Activated B cell treated with CpG ODN at 0.5 μM for 24 hours (primary cell): ENCODE results near the gene ADGRB3. TPM values are rescaled to one million over a fixed set of nuclear protein-coding genes. Genes with fewer than 3 reads are reported as not detected.
"Not testable (repeated sequence)": the region's sequence is repeated elsewhere in the genome, so short reads cannot be mapped to it uniquely, and the experiment has no call there.

Experiments used
- ATAC-seq: fragments of 200-7000 bp; cut with Tn5 transposase; one replicate; pipeline ENCODE4 v1.10.0; 2021; ENCODE audit warnings: low read depth, mild to moderate bottlenecking, moderate library complexity
- CTCF ChIA-PET: fragments of 350-600 bp; sonication (Branson Sonifier 250); formaldehyde crosslinking; loops from one replicate; lab custom pipeline; 2021; ENCODE audit warnings: antibody characterized with exemption; lab: Charles Lee
- POLR2A ChIA-PET: fragments of 350-600 bp; sonication (Branson Sonifier 250); formaldehyde crosslinking; loops from one replicate; lab custom pipeline; 2021; ENCODE audit warnings: antibody characterized with exemption; lab: Charles Lee
- DNase-seq: peaks from one replicate; pipeline ENCODE4 v3.0.0; 2022
- H3K27ac Mint-ChIP-seq: one replicate; pipeline ENCODE4 v1.8.0; 2020; ENCODE audit warnings: mixed read lengths
- H3K27me3 Mint-ChIP-seq: one replicate; pipeline ENCODE4 v1.8.0; 2021; ENCODE audit warnings: mixed read lengths
- H3K36me3 Mint-ChIP-seq: one replicate; pipeline ENCODE4 v1.8.0; 2021; ENCODE audit warnings: low read depth, mixed read lengths
- H3K4me1 Mint-ChIP-seq: one replicate; pipeline ENCODE4 v1.8.0; 2021; ENCODE audit warnings: mixed read lengths
- H3K4me3 Mint-ChIP-seq: one replicate; pipeline ENCODE4 v1.8.0; 2020; ENCODE audit warnings: mild to moderate bottlenecking, mixed read lengths
- H3K9me3 Mint-ChIP-seq: one replicate; pipeline ENCODE4 v1.8.0; 2020; ENCODE audit warnings: mixed read lengths
- intact Hi-C: fragments of 100-400 bp; cut with micrococcal nuclease; formaldehyde crosslinking; loops from one replicate; pipeline ENCODE4 v1.15.1; 2024
- total RNA-seq: library from RNA; stranded (reverse); gene quantifications from 2 replicates; pipeline ENCODE4 v1.2.3, GENCODE V29; 2022
- TF ChIP-seq, protein P1 (sequence below): fragments of 200-600 bp; IDR thresholded peaks from one replicate; pipeline ENCODE4 v1.8.0; 2022; ENCODE audit warnings: antibody characterized with exemption, mild to moderate bottlenecking

Gene ADGRB3
- total RNA-seq, 1 donor from 2014 or later, result not detected

DNA sequence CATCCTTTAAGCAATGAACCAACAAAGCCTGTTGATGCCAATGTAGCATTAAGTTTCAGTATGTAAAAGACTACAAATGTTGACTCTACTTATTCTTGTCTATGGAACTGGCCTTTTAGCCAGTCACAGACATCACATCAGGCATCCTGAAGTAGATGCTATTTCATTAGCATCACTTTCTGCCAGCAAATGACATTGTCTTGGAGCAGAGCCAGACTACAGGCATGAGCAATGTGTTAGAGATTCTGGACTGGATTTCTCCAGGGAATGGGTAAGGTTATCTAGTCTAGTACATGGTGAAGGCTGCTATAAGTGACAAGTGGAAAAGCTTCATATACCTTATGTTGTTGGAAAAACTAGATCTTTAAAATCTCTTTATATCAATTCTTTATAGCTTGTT lies 142.9 kb downstream of the ADGRB3 start:
- intact Hi-C loops, result no loop called here
- no peaks in the 10 kb centered on the region for H3K36me3 Mint-ChIP-seq
- H3K4me1 Mint-ChIP-seq, result no peaks in the 10 kb centered on the region
- TF ChIP-seq, protein P1, sequence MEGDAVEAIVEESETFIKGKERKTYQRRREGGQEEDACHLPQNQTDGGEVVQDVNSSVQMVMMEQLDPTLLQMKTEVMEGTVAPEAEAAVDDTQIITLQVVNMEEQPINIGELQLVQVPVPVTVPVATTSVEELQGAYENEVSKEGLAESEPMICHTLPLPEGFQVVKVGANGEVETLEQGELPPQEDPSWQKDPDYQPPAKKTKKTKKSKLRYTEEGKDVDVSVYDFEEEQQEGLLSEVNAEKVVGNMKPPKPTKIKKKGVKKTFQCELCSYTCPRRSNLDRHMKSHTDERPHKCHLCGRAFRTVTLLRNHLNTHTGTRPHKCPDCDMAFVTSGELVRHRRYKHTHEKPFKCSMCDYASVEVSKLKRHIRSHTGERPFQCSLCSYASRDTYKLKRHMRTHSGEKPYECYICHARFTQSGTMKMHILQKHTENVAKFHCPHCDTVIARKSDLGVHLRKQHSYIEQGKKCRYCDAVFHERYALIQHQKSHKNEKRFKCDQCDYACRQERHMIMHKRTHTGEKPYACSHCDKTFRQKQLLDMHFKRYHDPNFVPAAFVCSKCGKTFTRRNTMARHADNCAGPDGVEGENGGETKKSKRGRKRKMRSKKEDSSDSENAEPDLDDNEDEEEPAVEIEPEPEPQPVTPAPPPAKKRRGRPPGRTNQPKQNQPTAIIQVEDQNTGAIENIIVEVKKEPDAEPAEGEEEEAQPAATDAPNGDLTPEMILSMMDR, result no peak
- H3K4me3 Mint-ChIP-seq, result no peak overlapping the region
- DNase-seq, result no peak
- ChIA-PET POLR2A (no interaction called here), CTCF (no interaction called here)
- no peaks in the 10 kb centered on the region for H3K27me3 Mint-ChIP-seq
- ATAC-seq, result no peak
- no peak overlapping the region for H3K27ac Mint-ChIP-seq
- H3K9me3 Mint-ChIP-seq, result no peaks in the 10 kb centered on the region

DNA sequence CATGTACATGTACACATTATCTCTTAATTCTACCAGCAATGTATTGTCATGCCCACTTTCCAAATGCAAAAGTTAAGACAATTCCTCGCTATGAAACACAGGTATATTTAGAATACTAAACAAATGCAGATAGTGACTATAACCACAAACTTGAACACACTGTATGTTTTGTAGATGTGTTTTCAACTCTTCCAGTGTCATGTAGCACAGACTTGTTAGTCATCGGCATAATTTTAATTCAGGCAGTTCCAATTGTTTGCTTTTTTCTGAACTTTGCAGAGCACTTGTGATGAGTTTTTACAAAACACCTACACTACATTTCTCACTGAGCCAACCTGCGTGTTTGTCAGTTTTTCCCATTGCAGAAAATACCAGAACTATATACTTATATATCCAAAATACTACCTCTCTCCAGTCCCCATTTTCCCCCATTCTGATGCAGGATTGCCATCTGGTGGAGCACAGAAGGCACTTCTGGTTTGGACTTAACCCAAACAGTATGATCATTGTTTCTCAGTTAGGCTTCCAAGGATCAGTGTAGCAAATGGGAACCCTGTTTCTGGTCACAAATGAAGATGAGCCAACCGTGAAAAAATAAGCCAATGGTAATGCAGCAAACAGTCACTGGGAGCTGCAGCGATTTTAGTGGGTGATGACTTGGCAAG lies 143.4 kb downstream of the ADGRB3 start:
- H3K4me1 Mint-ChIP-seq, result no peaks in the 10 kb centered on the region
- H3K36me3 Mint-ChIP-seq, result no peaks in the 10 kb centered on the region
- DNase-seq, result no peak
- no peak overlapping the region for H3K27ac Mint-ChIP-seq
- ChIA-PET POLR2A (no interaction called here), CTCF (no interaction called here)
- H3K9me3 Mint-ChIP-seq, result no peaks in the 10 kb centered on the region
- TF ChIP-seq, protein P1, result no peak
- intact Hi-C loops, result no loop called here
- no peak for ATAC-seq
- H3K4me3 Mint-ChIP-seq, result no peak overlapping the region
- no peaks in the 10 kb centered on the region for H3K27me3 Mint-ChIP-seq

DNA sequence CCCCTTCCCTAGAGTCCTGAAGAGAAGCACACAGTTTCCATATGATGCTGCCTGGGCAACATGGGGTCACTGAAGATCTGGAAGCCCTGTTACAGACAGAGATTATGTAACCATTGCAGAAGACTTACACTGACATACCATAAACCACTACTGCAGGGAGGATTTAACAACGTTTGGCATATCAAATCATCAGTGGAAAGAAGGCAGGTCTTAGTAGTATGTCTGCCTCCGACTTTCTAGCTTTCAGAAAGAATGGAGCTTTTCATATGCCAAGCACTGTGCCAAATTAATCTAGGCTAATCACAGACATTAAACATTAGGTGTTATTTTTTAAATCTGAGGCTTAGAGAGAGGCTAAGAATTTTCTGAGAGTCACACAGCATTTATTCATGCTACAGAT lies 144.3 kb downstream of the ADGRB3 start:
- H3K4me3 Mint-ChIP-seq, result no peak overlapping the region
- ChIA-PET CTCF (no interaction called here), POLR2A (no interaction called here)
- H3K27me3 Mint-ChIP-seq, result no peaks in the 10 kb centered on the region
- H3K4me1 Mint-ChIP-seq, result no peaks in the 10 kb centered on the region
- no peaks in the 10 kb centered on the region for H3K9me3 Mint-ChIP-seq
- TF ChIP-seq, protein P1, result no peak
- DNase-seq (no peak), ATAC-seq (no peak)
- no peaks in the 10 kb centered on the region for H3K36me3 Mint-ChIP-seq
- no peak overlapping the region for H3K27ac Mint-ChIP-seq
- intact Hi-C loops, result no loop called here

DNA sequence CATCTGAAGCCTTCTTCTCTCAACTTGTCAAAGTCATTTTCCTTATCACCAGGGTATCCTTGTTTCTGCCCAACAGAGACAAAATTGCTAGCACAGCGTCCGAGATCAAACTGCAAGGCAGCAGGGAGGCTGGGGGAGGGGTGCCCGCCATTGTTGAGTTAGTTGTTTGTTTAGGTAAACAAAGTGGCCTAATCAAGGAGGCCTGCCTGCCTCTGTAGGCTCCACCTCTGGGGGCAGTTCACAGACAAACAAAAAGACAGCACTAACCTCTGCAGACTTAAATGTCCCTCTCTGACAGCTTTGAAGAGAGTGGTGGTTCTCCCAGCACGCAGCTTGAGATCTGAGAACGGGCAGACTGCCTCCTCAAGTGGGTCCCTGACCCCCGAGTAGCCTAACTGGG lies 155.0 kb downstream of the ADGRB3 start:
- DNase-seq, H3K4me1 Mint-ChIP-seq, CTCF ChIA-PET, intact Hi-C loops, H3K27ac Mint-ChIP-seq, H3K36me3 Mint-ChIP-seq, POLR2A ChIA-PET, ATAC-seq, H3K4me3 Mint-ChIP-seq, H3K9me3 Mint-ChIP-seq, H3K27me3 Mint-ChIP-seq: not testable (repeated sequence)

DNA sequence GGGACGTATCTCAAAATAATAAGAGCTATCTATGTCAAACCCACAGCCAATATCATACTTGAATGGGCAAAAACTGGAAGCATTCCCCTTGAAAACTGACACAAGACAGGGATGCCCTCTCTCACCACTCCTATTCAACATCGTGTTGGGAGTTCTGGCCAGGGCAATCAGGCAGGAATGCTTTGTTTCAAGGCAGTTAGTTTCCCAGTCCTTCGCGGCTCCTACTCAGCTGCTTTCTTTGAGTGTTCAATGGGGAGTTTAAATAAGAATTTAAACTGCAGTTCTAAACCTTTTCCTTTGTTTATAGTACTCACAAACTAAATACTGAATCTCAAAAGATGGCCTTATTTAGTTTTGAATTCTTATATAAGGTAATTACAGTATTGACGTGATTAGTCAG lies 179.9 kb downstream of the ADGRB3 start:
- DNase-seq, POLR2A ChIA-PET, H3K4me1 Mint-ChIP-seq, H3K4me3 Mint-ChIP-seq, ATAC-seq, H3K27ac Mint-ChIP-seq, H3K9me3 Mint-ChIP-seq, H3K36me3 Mint-ChIP-seq, intact Hi-C loops, CTCF ChIA-PET, H3K27me3 Mint-ChIP-seq: not testable (repeated sequence)

DNA sequence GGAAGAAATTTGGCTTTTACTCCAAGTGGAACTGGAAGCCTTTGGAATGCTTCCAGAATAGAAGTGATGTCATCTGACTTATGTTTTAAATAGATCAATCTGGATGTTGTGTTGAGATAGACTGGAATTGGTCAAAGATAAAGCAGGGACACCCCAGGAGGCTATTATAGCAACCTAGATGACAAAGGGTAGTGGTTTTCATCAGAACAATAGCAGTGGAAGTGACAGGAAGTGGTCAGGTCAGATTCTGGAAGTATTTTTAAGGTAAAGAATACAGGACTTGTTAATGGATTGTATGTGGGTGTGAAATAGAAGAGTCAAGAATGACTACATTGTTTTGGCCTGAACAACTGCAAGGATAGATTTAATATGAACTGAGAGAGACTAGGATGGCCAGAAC lies 191.4 kb downstream of the ADGRB3 start:
- no peak for ATAC-seq

More for the DNA sequence above, 191.4 kb downstream of the ADGRB3 start:
- no peaks in the 10 kb centered on the region for H3K27me3 Mint-ChIP-seq
- TF ChIP-seq, protein P1, result no peak
- no peaks in the 10 kb centered on the region for H3K4me1 Mint-ChIP-seq
- intact Hi-C loops, result no loop called here
- no peak overlapping the region for H3K4me3 Mint-ChIP-seq
- no peak overlapping the region for H3K27ac Mint-ChIP-seq
- POLR2A ChIA-PET, result no interaction called here
- H3K9me3 Mint-ChIP-seq, result no peaks in the 10 kb centered on the region
- no peak for DNase-seq
- no peaks in the 10 kb centered on the region for H3K36me3 Mint-ChIP-seq
- CTCF ChIA-PET, result no interaction called here
